Stimulated activated CD4-positive, alpha-beta T cell treated with anti-CD3 and anti-CD28 coated beads, TNF-alpha, amount 100 ng/mL, for 4 hours (primary cell): ENCODE data around the gene UNC5C.

ENCODE experiments used
- DNase-seq, 3 experiments: peaks; one replicate each; pipeline ENCODE4 v3.0.0-alpha.2; 2020; ENCODE audit warnings: low read depth in 3 of 3

Gene UNC5C

DNA sequence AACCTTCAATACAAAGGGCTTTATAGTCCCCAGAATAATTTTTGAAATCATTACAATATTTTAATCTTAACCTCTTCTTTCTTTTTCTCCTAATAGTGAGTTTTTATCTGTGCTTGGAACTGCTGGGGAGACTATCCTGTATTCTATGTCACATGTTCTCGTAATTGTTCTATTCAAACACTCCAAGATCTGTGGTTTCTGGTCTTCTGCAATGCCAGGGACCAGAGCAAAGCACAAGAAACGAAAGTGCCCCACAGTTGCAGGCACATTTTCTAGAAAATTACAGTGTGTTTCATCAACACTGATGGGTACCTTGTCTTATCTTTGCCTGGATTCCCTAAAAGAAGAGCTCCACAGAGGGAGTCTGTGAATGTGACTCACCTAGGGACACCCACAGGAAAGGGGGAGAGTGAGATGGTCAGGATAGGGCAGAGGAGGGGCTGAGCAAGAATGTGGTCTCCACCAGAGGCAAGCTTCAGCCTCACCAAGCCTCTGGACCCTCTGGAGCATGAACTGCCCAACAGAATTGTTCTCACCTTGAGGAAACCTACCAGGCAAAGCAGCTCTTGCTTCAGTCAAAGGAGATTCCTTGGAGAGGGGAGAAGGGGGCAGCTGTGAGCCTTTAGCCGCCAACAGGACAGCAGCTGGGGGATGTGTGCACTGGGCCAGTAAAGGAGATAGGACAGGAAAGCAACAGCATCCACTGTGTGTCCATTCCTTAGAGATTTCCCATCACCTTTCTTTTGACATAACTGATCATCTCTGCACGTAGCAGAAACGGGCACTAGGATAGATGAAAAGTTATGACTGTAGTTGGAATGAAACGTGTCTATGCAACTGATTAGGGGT, 25.9 kb downstream of the UNC5C start:
- no peak for DNase-seq

DNA sequence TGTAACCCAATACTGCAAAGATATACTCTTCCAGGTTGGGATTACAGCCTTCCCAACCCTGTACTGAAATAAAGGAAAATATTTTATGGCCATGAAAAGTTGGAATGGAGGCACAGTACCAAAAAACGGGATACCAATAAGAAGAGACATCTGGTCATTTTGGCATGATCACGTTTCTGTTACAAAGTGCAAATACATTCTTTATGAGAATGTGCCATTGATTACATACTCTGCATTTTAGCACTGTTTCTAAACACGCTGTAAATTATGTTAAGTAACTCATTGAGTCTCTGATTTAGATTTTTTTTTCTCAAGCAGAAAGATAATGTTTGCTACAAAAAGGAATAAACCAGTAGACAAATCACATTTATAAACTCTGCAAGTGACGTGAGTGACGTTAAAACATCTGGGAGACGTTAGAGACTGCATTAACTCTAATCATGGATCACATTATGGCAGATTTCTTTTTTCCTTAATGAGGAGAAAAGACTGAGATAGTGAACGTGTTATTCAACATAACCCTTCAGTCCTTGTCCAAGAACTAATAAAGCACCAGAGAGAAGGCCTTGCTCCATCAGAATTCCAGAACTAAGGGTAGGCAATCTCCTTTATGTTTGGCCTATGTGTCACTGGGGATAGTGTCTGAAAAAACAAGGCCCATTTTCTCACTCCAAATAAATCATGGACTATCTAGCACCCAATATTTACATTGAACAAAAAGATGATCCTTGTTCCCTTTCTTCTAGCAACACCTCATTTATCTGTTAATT, 31.0 kb downstream of the UNC5C start:
- DNase-seq, result no peak

DNA sequence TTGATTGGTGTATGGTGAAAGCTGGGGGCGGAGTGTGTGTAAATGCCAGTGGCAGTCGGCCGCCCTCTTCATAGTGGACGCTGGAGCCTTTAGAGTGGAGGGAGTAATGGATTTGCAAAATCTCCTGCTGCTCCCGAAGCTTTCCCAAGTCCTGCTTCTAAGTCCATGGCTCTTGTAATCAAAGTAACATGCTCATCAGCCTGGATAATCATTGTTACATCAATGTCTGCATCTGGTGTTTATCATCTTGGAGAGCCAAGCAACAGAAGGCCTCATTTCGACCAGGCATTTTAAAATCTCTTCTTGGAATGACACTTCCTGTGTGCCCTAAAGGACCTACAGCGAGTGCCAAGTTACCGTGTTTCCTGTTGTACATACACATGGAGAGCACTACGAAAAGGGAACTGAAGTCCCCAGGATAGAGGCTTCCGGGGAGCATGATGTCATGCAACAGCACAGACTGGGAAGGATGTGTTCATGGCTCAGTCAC, 32.2 kb downstream of the UNC5C start:
- DNase-seq, result no peak

DNA sequence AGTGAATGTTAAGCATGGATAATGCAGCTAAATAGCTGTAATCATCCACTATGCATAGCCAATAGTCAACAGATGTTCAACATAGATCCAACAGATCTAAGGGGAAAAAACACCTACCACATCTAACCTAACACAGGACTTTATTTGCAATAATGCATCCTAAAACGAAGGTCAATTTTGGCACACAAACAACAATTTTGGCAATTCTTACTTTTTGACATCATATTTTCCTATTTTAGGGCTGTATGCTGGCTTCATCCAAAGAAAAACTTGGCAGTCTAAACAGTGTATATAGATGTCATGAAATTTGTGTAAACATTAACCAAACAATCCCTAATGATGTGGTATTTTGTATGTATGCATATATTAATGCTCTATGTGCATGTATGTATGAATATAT, 33.2 kb downstream of the UNC5C start:
- DNase-seq, result no peak

DNA sequence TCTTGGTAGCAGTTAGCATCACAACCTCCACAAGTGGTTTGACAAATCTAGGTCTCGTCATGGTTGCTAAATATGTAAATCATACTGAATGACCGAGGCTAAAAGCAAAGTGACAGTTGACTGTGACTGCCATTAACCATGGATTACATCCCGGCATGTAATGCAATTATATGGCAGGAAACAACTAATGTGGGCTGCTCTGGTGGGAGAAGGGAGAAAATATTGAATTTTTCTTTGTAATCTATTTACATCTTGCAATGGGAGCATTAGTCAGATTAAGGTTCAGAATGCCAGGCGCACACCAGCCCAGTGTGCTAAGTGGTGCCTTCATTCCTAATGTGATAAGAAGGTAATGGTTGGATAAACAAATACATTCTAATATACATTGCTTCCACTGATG, 35.8 kb downstream of the UNC5C start:
- DNase-seq, result no peak

DNA sequence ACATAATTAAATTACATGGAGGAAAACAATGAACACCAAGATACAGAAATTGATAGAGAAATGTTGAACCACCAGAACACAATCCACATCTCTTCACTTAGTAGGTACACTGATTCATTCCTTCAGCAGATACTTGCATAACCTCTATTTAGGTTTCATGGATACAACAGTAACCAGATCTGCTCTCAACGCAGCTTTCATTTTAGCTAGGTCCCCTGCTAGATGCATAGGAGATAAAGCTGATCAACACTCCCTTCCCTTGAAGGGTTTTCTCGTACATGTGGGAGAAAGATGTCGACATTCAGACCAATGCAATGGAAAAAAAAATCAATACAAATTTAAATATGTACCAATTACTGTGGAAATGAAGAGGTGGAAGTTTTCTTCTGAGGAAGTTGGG, 37.3 kb downstream of the UNC5C start:
- no peak for DNase-seq

DNA sequence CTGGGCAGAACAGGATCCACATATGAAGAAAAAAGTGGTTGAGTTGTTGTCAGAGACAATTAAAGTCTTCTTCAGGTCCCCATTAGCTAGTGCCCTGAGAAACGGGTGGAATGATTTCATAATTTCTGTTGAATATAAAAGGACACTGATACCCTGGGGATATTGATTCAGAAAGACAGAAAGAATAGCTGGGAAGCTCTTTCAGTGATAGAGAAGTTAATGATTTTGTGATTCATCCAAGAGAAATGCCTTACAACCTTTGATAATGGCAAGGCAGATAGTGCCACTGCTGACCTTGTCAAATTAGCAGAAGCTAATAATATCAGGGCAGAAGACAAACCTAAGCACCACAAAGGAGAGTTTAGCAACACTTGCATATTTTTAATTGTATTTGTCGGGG, 37.9 kb downstream of the UNC5C start:
- DNase-seq, result no peak

DNA sequence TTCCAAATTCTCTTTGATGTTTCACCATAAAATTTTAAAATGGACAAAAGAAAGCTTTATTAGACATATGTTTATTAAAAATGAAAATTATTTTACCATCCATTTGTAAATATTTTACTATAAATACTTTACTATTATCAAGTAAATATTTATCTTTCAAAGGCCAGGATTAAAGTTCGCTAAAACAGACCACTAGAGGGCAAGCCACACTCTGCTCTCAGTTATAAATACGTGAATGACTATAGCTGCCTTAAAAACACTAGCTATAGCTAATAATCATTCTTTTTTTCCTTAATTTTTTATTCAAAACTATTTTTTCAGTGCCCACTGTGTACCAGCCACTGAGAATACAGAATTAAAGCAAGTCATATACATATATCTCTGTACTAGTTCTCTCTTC, 38.6 kb downstream of the UNC5C start:
- no peak for DNase-seq

DNA sequence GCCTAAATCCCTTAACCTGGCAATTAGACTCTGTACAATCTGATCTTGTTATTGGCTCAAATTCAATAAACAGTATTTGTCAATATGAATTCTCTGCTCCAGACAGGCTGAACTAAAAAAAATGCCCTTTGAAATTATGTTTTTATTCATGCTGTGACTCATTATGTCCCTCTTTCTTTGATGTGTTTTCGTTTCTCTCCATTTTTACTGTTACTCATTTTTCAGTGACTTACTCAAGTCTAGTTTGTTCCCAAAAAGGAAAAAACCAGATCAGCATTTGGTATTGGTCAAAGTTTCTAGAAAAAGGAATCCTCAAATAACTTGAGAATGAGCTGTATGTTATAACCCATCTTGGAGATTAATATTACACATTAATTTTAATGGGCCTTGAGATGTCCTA, 40.4 kb downstream of the UNC5C start:
- DNase-seq, result no peak

DNA sequence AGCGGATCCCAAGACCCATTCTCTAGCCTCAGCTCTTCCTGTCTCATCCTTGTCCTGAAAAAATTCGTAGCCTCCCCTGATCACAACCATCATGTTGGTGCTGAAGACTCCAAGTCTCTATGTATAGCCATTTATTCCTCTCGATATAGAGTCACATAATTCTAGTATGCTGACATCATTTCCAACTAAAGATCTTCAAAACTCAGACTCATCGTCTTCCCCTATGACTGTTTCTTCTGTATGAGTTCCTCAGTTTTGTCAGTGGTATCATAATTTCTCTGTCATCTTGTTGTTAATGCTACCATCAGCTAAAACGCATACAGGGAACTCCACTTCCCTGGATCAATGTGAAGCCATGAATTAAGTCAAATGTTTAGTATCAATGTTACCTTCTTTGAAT, 41.2 kb downstream of the UNC5C start:
- DNase-seq, result no peak

DNA sequence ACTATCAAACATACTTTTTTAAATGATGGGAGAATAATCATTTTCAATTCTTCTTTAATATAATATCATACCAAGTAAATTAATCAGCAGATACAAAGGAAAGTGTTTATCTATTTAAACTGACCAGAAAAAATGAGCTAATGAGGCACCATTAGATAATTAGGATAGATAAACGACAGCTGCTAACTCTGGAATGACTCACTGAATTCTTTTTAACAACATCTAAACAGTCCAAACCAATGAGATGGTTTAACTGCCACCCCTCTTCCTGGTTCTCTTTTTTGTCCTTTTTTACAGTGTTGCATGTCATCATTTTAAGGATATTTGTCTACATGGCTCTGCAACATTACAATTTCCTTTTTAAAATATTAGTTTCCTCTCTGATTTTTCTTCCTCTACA, 41.6 kb downstream of the UNC5C start:
- no peak for DNase-seq

DNA sequence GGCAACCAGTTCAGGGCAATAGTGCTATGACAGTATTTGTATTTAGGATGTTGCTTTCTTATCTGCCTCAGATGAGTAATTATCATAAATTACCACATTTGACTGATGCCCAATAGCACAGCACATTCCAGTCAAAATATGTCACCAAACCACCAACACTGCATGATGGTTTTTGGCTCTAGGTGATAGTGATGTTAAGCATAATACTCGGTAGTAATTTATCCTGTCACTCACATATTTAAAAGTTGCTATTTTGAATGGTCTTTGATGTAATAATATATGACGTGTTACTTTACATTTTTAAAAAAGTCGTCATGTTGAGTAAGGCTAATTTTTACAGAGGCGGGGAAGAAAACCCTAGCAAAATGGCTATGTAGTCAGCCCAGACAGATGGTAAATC, 42.5 kb downstream of the UNC5C start:
- DNase-seq, result no peak

DNA sequence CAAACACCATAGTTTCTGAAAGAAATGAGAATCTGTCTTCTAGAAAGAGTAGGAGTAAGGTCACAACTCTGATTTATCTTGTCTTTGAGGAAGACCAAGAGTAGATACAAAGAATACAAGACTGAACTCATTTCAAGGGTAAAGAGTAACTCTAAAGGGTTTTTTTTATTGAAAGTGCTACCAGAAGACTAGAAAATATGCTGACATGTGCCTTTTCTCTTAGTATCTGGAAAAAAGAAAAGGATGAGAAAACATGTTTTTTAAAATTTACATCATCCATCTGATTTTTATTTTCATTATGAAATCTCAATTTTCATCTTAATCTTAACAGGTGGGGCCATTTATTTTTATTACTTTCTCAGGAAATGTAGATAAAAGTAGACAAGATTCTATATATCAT, 43.0 kb downstream of the UNC5C start:
- DNase-seq, result no peak

DNA sequence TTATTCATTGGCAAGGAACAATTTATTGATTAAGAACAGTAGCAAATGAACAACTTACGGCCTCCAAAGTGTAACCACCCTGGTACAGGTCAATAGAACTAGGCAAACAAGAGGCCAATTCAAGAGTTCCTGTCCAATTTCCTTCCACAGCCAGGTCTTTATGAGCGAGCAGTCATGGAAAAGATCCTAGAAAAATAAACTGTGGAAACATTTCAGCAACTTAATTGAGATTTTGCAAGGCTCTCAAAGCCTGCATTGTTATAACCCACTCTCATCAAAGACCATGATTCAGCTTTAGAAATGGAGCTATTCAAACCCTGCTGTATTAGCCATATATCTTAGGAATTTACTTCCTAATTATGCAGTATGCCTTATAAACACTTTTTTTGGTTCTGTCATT, 43.6 kb downstream of the UNC5C start:
- DNase-seq, result no peak

DNA sequence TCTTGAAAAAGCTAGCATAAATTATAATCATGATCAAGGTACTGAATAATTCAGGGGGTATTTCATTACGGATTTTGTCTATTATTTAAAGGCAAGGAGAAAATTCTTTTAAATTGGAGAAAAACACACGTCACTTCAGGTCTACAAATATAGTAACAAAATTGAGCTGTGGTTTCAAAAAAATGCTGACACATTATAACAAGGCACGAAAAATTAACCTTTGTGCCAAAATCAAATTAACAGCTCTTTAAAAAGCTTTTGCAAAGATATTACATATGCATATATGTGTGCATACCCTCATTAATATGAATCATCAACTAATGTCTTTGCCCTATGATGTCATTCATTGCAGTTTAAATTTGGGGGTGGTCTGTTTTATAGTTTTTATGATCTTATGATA, 44.3 kb downstream of the UNC5C start:
- DNase-seq, result no peak

DNA sequence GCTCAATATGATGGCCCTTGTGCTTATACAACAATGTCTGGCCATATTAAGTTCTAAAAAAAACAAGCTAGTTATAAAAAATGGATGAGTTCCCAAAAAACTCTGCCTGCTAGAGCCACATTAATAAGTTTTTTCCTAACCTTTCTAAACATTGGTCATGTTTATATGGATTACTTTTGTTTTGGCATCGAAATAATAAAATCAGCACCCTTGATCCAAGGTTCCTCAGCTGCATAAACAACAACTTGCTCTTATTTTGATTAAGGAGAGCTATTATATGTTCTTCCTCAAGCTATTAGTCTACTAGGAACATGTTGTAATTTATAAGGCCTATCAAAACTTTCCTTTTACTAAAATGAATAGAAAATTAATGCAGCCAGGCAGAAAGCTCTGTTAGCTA, 48.4 kb downstream of the UNC5C start:
- DNase-seq, result no peak

DNA sequence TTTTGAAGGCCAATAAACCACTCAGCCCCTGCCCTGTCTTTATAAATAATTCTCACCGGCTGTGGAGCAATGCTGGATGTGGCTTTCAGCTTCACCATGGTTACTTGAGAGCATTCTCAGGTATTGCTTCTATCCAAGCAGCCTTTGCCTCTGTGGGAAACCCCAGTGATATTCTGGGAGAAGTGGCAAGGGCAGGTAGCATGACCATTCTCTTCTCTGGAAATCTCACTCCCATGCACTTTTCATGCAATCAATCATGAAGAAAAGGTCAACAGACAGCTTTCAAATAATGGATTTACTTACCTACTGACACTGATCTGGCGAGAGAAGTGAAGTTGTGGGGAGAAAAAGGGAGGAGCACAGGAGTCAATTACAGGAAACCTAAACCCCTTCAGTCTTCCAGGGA, 49.5 kb downstream of the UNC5C start:
- DNase-seq, result no peak

DNA sequence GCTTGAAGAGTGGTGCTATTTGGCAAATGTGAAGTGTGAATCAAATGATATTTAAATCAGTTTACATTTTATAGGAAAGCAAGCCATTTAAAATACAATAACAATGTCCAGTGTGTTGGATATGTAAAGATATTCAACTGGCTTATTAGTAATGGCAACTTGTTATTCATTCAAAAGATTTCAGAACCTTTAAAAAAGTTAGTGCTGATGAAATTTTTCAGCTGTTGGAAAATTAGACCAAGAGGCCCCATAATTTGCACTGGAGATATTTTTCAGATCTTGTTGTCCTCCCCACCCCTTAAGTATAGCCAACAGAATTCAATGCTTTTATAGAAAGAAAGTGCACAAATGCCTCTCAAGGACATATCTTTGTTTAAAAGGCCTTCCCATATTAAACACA, 54.6 kb downstream of the UNC5C start:
- no peak for DNase-seq

DNA sequence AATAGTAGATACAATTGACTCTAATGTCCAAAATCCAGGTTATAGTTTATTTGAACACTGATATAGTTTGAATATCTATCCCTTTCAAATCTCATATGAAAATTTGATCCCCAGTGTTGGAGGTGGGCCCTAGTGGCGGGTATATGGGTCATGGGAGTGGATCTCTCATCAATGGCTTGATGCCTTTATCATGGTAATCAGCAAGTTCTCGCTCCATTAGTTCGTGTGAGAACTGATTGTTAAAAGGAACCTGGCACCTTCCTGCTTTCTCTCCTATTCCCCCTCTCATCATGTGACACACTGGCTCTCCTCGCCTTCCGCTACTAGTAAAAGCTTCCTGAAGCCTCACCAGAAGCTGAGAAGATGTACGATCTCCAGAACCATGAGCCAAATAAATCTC, 70.1 kb downstream of the UNC5C start:
- DNase-seq, result no peak

DNA sequence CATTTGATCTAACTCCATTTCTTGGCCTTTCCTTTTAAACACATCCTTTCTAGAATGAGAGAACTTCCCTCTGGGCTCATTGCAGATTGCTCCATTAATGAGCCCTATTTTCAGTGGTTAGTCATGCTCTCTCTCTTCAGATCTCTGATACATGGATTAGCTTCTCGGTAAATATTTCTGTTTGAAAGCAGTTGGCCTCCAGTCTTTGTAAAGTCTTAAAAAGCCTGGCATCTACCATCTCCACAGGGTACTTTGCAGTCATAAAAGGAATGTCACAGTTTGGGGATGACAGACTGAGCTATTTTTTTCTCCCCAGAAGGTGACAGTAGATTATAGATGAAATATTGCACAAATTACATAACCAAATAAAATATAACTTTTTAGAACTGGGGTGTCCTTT, 72.7 kb downstream of the UNC5C start:
- no peak for DNase-seq

DNA sequence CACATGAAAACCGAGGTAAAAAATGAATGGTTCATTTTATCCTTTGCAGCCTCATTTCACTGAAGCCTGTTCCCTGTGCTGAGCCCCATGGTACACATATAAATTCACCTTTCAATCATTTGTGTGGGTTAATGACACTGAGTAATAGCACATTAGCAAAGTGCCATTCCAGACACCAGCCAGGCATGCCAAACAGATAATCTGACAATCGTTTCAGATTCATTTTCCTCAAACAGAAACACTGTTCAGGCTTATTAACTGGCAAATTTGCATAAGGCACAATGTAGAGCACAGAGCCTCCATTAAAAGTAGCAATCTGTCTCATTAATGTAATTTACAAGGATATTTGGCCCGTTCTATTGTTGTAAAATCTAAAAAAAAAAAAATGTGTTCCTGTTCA, 76.2 kb downstream of the UNC5C start:
- no peak for DNase-seq

DNA sequence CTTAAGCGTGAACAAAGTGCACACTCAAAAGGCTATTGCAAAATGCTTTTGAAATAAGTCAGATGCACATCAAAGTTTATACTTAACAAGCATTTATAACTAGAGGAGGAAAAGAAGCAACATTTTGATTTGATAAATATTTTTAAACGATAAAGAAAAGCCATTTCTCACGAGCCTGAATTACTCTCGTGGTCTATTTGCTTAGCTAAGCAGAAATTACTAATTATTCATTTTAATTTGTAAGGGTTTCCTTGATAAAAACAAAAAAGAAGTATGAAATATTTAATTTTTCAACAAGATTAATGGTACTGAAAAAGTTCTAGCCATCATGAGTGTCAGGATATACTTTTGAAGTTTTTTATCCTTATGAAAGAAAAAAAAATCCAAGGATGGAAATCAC, 78.2 kb downstream of the UNC5C start:
- no peak for DNase-seq

DNA sequence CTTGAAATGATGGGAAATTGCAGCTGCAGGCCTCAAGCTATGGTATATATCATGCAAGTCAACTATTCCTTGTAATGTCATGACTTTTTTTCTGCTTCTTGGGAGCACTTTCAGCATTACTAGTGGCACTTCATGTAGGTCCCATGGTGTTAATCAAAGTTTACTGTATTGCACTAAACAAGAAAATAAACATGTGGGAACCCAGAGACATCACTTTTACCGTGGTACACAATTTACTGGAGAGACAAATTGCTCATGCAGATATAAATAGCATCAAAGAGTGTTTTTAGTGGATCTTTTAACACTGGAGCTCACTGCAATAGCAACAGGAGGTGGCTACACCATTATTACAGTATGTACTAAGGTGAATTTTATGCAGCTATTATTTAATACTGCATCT, 79.2 kb downstream of the UNC5C start:
- DNase-seq, result no peak
